ENCODE measurements around the gene FBLN1. TPM values are rescaled to one million over a fixed set of nuclear protein-coding genes. Genes with fewer than 3 reads are reported as not detected.

FBLN1 gene
- total RNA-seq, 1 experiment from 2014 or later: 23.4 TPM

GRCh38 chr22:45458532-45458931 is 44.2 kb upstream of the FBLN1 start:
- ATAC-seq (no peak), DNase-seq (ENCODE audit: low read depth, low spot score) (no peak)
- H3K4me3 ChIP-seq (replicated peaks in 1 of 2; ENCODE audit: low read depth in 1 of 2, low read length in 2 of 2): no peak overlapping the region
- H4K20me1 ChIP-seq (ENCODE audit: insufficient read depth): no peaks in the 10 kb centered on the region
- no peak overlapping the region for H3K4me2 ChIP-seq (ENCODE audit: low read length)
- H3K36me3 ChIP-seq (ENCODE audit: control insufficient read depth in 1 of 2, insufficient read depth in 2 of 2, low read length in 2 of 2): no peaks in the 10 kb centered on the region
- no peak overlapping the region for H3K9ac ChIP-seq (ENCODE audit: low read length)
- H3K79me2 ChIP-seq (ENCODE audit: insufficient read depth, low read length): no peaks in the 10 kb centered on the region
- no peak for TF ChIP-seq RAD21 (IDR thresholded peaks at IDR 0.05; ENCODE audit: low read depth)
- no peak for TF ChIP-seq EZH2phosphoT487 (IDR thresholded peaks at IDR 0.05; ENCODE audit: borderline replicate concordance)
- no peak for TF ChIP-seq ATF3 (IDR thresholded peaks at IDR 0.05)
- TF ChIP-seq SP1 (IDR thresholded peaks at IDR 0.05; ENCODE audit: low read depth): no peak
- TF ChIP-seq, protein P1, sequence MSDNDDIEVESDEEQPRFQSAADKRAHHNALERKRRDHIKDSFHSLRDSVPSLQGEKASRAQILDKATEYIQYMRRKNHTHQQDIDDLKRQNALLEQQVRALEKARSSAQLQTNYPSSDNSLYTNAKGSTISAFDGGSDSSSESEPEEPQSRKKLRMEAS (IDR thresholded peaks at IDR 0.05): no peak
- TF ChIP-seq JUND (IDR thresholded peaks at IDR 0.05): no peak
- no peak for TF ChIP-seq POLR2AphosphoS5 (IDR thresholded peaks at IDR 0.05; ENCODE audit: low read depth, low read length)
- TF ChIP-seq ZFX (IDR thresholded peaks at IDR 0.05): no peak
- TF ChIP-seq, protein P2, sequence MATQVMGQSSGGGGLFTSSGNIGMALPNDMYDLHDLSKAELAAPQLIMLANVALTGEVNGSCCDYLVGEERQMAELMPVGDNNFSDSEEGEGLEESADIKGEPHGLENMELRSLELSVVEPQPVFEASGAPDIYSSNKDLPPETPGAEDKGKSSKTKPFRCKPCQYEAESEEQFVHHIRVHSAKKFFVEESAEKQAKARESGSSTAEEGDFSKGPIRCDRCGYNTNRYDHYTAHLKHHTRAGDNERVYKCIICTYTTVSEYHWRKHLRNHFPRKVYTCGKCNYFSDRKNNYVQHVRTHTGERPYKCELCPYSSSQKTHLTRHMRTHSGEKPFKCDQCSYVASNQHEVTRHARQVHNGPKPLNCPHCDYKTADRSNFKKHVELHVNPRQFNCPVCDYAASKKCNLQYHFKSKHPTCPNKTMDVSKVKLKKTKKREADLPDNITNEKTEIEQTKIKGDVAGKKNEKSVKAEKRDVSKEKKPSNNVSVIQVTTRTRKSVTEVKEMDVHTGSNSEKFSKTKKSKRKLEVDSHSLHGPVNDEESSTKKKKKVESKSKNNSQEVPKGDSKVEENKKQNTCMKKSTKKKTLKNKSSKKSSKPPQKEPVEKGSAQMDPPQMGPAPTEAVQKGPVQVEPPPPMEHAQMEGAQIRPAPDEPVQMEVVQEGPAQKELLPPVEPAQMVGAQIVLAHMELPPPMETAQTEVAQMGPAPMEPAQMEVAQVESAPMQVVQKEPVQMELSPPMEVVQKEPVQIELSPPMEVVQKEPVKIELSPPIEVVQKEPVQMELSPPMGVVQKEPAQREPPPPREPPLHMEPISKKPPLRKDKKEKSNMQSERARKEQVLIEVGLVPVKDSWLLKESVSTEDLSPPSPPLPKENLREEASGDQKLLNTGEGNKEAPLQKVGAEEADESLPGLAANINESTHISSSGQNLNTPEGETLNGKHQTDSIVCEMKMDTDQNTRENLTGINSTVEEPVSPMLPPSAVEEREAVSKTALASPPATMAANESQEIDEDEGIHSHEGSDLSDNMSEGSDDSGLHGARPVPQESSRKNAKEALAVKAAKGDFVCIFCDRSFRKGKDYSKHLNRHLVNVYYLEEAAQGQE (IDR thresholded peaks at IDR 0.05; ENCODE audit: low read depth): no peak
- no peak for TF ChIP-seq POLR2A (IDR thresholded peaks at IDR 0.05; ENCODE audit: borderline replicate concordance, extremely low read depth, insufficient read depth, insufficient read length)
- no peak for TF ChIP-seq ZBTB33 (IDR thresholded peaks at IDR 0.05; ENCODE audit: extremely low read depth, insufficient replicate concordance, low read length)
- TF ChIP-seq TCF7L2 (IDR thresholded peaks at IDR 0.05; ENCODE audit: borderline replicate concordance, extremely low read depth, insufficient read depth, insufficient read length): no peak
- no peak for TF ChIP-seq ELF1 (IDR thresholded peaks at IDR 0.05; ENCODE audit: borderline replicate concordance, low read depth)
- H3K27ac ChIP-seq (ENCODE audit: low read depth, low read length): no peak overlapping the region
- BruUV-seq (replicated peaks): no TSS peak
- no peaks in the 10 kb centered on the region for H3K27me3 ChIP-seq (ENCODE audit: insufficient read depth, low read length)
- no peaks in the 10 kb centered on the region for H3K9me3 ChIP-seq (ENCODE audit: control insufficient read depth in 1 of 2, insufficient read depth in 1 of 2, low read depth in 1 of 2, low read length in 2 of 2)
- intact Hi-C loops (cut with micrococcal nuclease): no loop called here
- ChIA-PET POLR2A (no interaction called here), CTCF (no interaction called here), RAD21 (ENCODE audit: low non-redundant PET in 1 of 2, low total read pairs in 2 of 2, uncharacterized antibody in 2 of 2, unreplicated experiment in 2 of 2) (no interaction called here)
- no peaks in the 10 kb centered on the region for H3K9me2 ChIP-seq (ENCODE audit: insufficient read depth)
- H3K4me1 ChIP-seq (ENCODE audit: control insufficient read depth in 1 of 2, insufficient read depth in 2 of 2, low read length in 2 of 2): no peaks in the 10 kb centered on the region
- H2AFZ ChIP-seq (ENCODE audit: low read depth, low read length, poor library complexity, severe bottlenecking): no peak overlapping the region

Data from HCT116 (cell line).